GM23338 (cell line): ENCODE results near the gene UBQLNL. TPM values are rescaled to one million over a fixed set of nuclear protein-coding genes. Genes with fewer than 3 reads are reported as not detected.

Source experiments
- ATAC-seq: fragments of 200-7000 bp; cut with Tn5 transposase; 3 replicates; pipeline ENCODE4 v1.9.1; 2020
- DNase-seq: peaks from one replicate; pipeline ENCODE4 v3.0.0-alpha.2; 2015; ENCODE audit warnings: low spot score
- H2AFZ ChIP-seq: fragments of 200-600 bp; sonication (generic); 2 replicates; pipeline ENCODE4 v1.8.0; 2016; ENCODE audit warnings: antibody characterized with exemption, mild to moderate bottlenecking, moderate library complexity
- H3F3A ChIP-seq: fragments of 200-600 bp; sonication (generic); replicated peaks from 2 replicates; pipeline ENCODE4 v1.8.0; 2017; ENCODE audit warnings: antibody characterized with exemption, mixed run types, low read depth
- H3K27ac ChIP-seq: fragments of 200-600 bp; sonication (generic); 2 replicates; pipeline ENCODE4 v1.6.1; 2016; ENCODE audit warnings: low read depth
- H3K27me3 ChIP-seq: fragments of 200-600 bp; sonication (generic); 2 replicates; pipeline ENCODE4 v1.8.0; 2016; ENCODE audit warnings: mild to moderate bottlenecking, mixed run types, moderate library complexity; ENCODE audit not compliant: insufficient read depth
- H3K36me3 ChIP-seq: fragments of 200-600 bp; sonication (generic); 2 replicates; pipeline ENCODE4 v1.8.0; 2016; ENCODE audit warnings: mild to moderate bottlenecking; ENCODE audit not compliant: insufficient read depth
- H3K4me1 ChIP-seq: fragments of 200-600 bp; sonication (generic); 2 replicates; pipeline ENCODE4 v1.8.0; 2016; ENCODE audit warnings: mild to moderate bottlenecking, moderate library complexity; ENCODE audit not compliant: insufficient read depth
- H3K4me2 ChIP-seq: fragments of 200-600 bp; sonication (generic); 2 replicates; pipeline ENCODE4 v1.7.1; 2017; ENCODE audit warnings: mixed run types
- H3K4me3 ChIP-seq: fragments of 200-600 bp; sonication (generic); 2 replicates; pipeline ENCODE4 v1.6.1; 2016; ENCODE audit warnings: mixed run types
- H3K79me2 ChIP-seq: fragments of 200-600 bp; sonication (generic); replicated peaks from 2 replicates; pipeline ENCODE4 v1.8.0; 2017; ENCODE audit warnings: mild to moderate bottlenecking; ENCODE audit not compliant: insufficient read depth
- H3K9me2 ChIP-seq: fragments of 200-600 bp; sonication (generic); 2 replicates; pipeline ENCODE4 v1.8.0; 2017; ENCODE audit not compliant: insufficient read depth
- H4K20me1 ChIP-seq: fragments of 200-600 bp; sonication (generic); replicated peaks from 2 replicates; pipeline ENCODE4 v1.8.0; 2017; ENCODE audit warnings: mild to moderate bottlenecking; ENCODE audit not compliant: insufficient read depth
- H3K27ac Mint-ChIP-seq: 2 replicates; pipeline ENCODE4 v1.8.0; 2020; ENCODE audit warnings: inconsistent platforms, mild to moderate bottlenecking, moderate library complexity, mixed read lengths
- H3K27me3 Mint-ChIP-seq: 3 replicates; pipeline ENCODE4 v1.8.0; 2022; ENCODE audit warnings: low read depth, mild to moderate bottlenecking, moderate library complexity, mixed read lengths, inconsistent platforms; ENCODE audit not compliant: insufficient read depth, poor library complexity
- H3K36me3 Mint-ChIP-seq: 3 replicates; pipeline ENCODE4 v1.8.0; 2021; ENCODE audit warnings: low read depth, mild to moderate bottlenecking, inconsistent platforms, moderate library complexity, mixed read lengths
- H3K4me1 Mint-ChIP-seq: 3 replicates; pipeline ENCODE4 v1.8.0; 2020; ENCODE audit warnings: mild to moderate bottlenecking, inconsistent platforms, mixed read lengths
- H3K4me3 Mint-ChIP-seq: 3 replicates; pipeline ENCODE4 v1.8.0; 2021; ENCODE audit warnings: moderate library complexity, mild to moderate bottlenecking, inconsistent platforms, mixed read lengths
- H3K9me3 Mint-ChIP-seq: 3 replicates; pipeline ENCODE4 v1.8.0; 2020; ENCODE audit warnings: moderate library complexity, mild to moderate bottlenecking, inconsistent platforms, mixed read lengths
- CTCF ChIP-seq, 2 experiments: fragments of 200-600 bp in 1 of 2; sonication (generic) in 1 of 2; conservative IDR thresholded peaks; 2 replicates each; pipeline versions ENCODE4 v1.5.1 to v1.6.1; 2016 to 2017; ENCODE audit warnings: antibody characterized with exemption in 2 of 2, low read depth in 2 of 2, mild to moderate bottlenecking in 2 of 2, moderate library complexity in 1 of 2
- ETS1 ChIP-seq: IDR thresholded peaks from 2 replicates; pipeline ENCODE4 v1.6.1; 2016; ENCODE audit warnings: antibody characterized with exemption
- EZH2 ChIP-seq: fragments of 200-600 bp; sonication (generic); IDR thresholded peaks from one replicate; pipeline ENCODE4 v1.8.0; 2017; ENCODE audit warnings: antibody characterized with exemption, mild to moderate bottlenecking, low read depth; ENCODE audit not compliant: unreplicated experiment
- EZH2phosphoT487 ChIP-seq: fragments of 200-600 bp; sonication (generic); IDR thresholded peaks from one replicate; pipeline ENCODE4 v1.8.1; 2018; ENCODE audit warnings: antibody characterized with exemption; ENCODE audit not compliant: unreplicated experiment
- JUNB ChIP-seq: IDR thresholded peaks from one replicate; pipeline ENCODE4 v1.6.1; 2016; ENCODE audit warnings: antibody characterized with exemption; ENCODE audit not compliant: unreplicated experiment
- NANOG ChIP-seq: IDR thresholded peaks from 2 replicates; pipeline ENCODE4 v1.6.1; 2016; ENCODE audit warnings: antibody characterized with exemption, borderline replicate concordance
- POLR2AphosphoS5 ChIP-seq: IDR thresholded peaks from 2 replicates; pipeline ENCODE4 v1.6.1; 2016; ENCODE audit warnings: antibody characterized with exemption, low read depth
- REST ChIP-seq: IDR thresholded peaks from one replicate; pipeline ENCODE4 v1.6.1; 2018; ENCODE audit warnings: antibody characterized with exemption; ENCODE audit not compliant: unreplicated experiment
- STAT1 ChIP-seq: IDR thresholded peaks from one replicate; pipeline ENCODE4 v1.6.1; 2016; ENCODE audit warnings: antibody characterized with exemption; ENCODE audit not compliant: unreplicated experiment
- ZNF331 ChIP-seq: fragments of 250-450 bp; sonication (Bioruptor Pico); IDR thresholded peaks from 2 replicates; pipeline ENCODE4 v1.5.0; 2020; ENCODE audit warnings: low read depth, mild to moderate bottlenecking, moderate library complexity
- ZNF462 ChIP-seq: fragments of 250-450 bp; sonication (Bioruptor Pico); IDR thresholded peaks from 2 replicates; pipeline ENCODE4 v1.5.0; 2020; ENCODE audit warnings: mild to moderate bottlenecking, moderate library complexity
- polyA plus RNA-seq: library from polyadenylated mRNA; unstranded; fragments of >200 nt; fragmentation: Nextera tagmentation; extraction: Ambion mirVana; gene quantifications from 2 replicates; pipeline ENCODE4 v1.2.1, GENCODE V29; 2016
- total RNA-seq: library from RNA; depleted of rRNA; stranded (reverse); fragments of >200 nt; shearing (Covaris generic); gene quantifications from 2 replicates; pipeline ENCODE4 v1.2.3, GENCODE V29; 2014

The UBQLNL gene
- total and polyA plus RNA-seq, 2 experiments from 2014 or later = 0.52 TPM; not detected in 1

- Histone ChIP-seq H3K4me1 (no peaks in the 10 kb centered on the region), H4K20me1 (no peaks in the 10 kb centered on the region), H3K4me2 (no peak overlapping the region), H2AFZ (no peak overlapping the region), H3F3A (no peaks in the 10 kb centered on the region), H3K36me3 (no peaks in the 10 kb centered on the region), H3K9me2 (peaks cover 12% of the 10 kb centered on the region; the same call in 1 of the 2 replicates), H3K27me3 (no peaks in the 10 kb centered on the region), H3K4me3 (no peak overlapping the region), H3K79me2 (no peaks in the 10 kb centered on the region), H3K27ac (no peak overlapping the region)
- TF ChIP-seq JUNB = no peak
- no peak for TF ChIP-seq ETS1
- no peak for TF ChIP-seq EZH2
- TF ChIP-seq POLR2AphosphoS5 = no peak
- no peak for TF ChIP-seq ZNF462 (CRISPR knock-in tag)
- no peak for TF ChIP-seq NANOG
- no peak for TF ChIP-seq EZH2phosphoT487
- TF ChIP-seq CTCF (conservative IDR thresholded peaks at IDR 0.05; ENCODE audit: low read depth in 2 of 2) = no peak
- no peak for TF ChIP-seq STAT1
- no peak for TF ChIP-seq ZNF331 (CRISPR knock-in tag)
- TF ChIP-seq REST = no peak
- DNase-seq (no peak), ATAC-seq (no peak)
- no peaks in the 10 kb centered on the region for H3K27me3 Mint-ChIP-seq
- H3K4me3 Mint-ChIP-seq = no peak overlapping the region
- no peaks in the 10 kb centered on the region for H3K9me3 Mint-ChIP-seq
- no peaks in the 10 kb centered on the region for H3K36me3 Mint-ChIP-seq
- no peaks in the 10 kb centered on the region for H3K4me1 Mint-ChIP-seq
- H3K27ac Mint-ChIP-seq = no peak overlapping the region
Measured at GRCh38 chr11:5546457-5546856, 30.0 kb upstream of the UBQLNL start.
